ENCODE data around the gene PPIB. TPM values are rescaled to one million over a fixed set of nuclear protein-coding genes. Genes with fewer than 3 reads are reported as not detected.
"Not testable (repeated sequence)": the region's sequence is repeated elsewhere in the genome, so short reads cannot be mapped to it uniquely, and the experiment has no call there.

Gene PPIB
- total RNA-seq, 1 donor from 2014 or later = 121 TPM

DNA sequence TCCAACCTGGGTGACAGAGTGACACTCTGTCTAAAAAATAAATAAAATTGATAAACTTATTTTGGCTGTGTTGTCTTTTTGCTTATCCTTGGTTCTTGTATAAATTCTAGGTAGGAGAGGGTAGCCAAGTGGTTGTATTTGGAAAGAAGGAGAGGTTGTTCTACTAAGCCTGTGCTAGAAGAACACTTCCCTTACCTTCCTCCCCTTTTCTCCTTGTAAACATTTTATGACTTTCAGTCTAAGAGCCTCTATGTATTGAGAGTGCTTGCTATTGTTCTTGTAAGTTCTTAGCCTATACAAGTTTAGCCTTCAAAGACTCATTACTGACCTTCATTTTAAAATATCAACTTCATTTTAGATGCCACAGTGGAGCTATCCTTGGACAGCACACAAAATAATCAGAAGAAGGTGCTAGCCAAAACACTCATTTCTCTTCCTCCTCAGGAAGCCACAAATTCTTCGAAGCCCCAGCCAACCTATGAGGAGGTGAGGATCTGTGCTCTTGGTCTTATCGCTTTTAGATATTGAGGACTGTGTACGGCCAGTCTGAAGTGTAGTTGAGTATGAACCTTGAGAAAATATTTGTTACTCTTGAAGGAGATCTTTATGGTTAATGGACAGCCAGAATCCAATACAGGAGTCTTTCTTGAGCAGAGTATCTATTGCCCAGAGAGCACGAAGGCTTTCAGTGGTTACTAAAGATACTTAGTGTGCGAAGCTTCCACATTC lies 44.9 kb downstream of the PPIB start:
- intact Hi-C loops (cut with DNase I) = no loop called here
- DNase-seq (ENCODE audit: low spot score) = no peak

DNA sequence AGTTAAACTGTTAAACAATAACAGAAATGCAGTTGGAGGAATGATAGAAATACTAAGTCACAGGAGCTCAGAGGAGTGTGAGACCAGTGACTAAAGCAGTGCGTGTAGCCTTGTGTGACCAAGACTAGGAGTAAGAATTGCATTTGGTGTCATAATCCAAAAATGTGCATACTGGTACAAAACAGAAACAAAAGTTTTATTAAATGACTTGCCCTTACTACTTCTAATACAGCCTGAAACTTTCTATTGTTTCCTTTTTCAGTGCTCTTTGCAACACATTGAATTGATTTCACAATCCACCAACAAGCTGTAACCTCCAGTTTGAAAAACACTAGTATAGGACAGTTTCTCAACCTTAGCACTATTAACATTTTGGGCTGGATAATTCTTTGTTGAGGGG lies 49.9 kb downstream of the PPIB start:
- intact Hi-C loops (cut with DNase I) = no loop called here
- no peak for DNase-seq (ENCODE audit: low spot score)

DNA sequence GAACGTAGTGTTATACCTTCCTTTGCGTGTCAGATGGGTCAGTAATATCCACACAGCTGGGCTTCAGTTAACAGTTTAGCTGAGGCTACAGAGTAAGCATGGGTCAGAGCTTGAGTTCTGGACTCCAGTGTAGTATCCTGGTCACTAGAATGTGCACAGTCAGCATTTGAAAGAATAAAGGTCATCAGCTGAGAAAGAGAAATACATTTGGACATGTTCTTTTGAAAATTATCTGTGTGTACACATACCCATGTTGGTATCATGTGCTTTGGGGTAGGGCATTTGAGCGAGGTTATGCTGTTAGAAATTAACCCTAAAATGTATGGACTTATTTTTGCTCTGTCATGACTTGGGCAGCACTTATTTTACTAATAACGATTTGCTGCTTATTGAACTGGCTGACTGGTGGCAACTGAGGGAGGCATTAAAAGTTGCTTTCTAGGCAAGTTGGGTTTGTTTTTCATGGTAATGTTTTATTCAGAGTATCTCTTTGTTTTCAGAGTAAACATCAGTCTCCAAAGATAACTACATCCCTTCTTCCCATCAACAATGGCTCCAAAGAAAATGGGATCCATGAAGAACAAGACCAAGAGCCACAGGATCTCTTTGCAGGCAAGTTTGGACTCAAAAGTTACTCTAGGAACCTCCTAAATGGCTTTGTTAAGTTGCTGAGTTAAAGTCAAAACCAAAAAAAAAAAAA lies 50.6 kb downstream of the PPIB start:
- intact Hi-C loops (cut with DNase I) = no loop called here
- no peak for DNase-seq (ENCODE audit: low spot score)

DNA sequence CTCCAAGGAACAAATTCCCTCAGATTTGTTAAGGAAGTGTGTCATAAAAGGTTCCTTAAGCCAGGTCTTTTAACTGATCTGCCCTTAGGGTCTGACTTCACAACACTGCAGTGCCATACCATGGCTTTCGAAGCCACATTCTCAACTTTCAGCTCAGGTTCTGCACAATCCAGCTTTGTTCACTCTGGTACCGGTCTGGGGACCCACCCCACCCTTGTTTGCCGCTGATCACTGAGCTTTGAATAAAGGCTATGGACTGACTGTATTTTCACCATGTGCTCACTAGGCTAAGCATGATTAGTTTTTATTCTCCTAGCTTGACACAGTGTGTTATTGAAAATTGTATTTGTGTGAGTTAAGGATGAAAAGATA lies 51.2 kb downstream of the PPIB start:
- DNase-seq (ENCODE audit: low spot score) = no peak
- intact Hi-C loops (cut with DNase I) = no loop called here

DNA sequence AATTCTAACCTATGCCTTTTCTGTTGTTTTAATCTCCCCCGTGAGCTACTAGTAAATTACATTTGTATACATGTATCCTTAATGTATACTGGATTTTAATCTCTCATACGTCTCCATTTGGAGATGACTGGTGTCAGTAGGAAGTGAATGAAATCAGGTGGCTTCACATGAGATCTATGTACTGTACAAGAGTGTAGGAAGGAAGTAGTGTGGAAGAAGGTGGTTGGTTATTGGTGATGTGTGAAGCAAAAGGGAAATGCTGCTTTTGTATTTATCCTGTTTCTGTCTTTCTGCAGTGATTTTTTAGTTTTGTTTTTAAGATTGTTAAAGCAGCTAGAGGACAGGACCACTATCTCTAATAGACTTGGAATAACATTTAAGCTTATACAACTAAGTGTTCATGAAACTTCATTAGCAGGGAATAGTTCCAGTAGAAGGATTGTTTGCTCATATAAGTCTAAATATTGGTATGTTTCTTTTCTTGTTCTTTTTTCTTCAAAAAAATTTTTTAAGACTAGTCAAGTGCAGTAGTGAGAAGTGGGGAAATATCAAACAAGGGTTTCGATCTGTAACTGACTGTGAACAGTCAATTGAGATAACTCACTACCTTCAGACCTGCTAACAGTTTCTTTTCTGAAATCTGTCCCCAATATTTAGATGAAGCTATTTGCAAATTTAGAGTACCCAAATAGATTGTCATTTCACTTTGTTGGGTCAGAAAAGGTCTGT lies 51.7 kb downstream of the PPIB start:
- intact Hi-C loops (cut with DNase I) = no loop called here
- DNase-seq (ENCODE audit: low spot score) = no peak

DNA sequence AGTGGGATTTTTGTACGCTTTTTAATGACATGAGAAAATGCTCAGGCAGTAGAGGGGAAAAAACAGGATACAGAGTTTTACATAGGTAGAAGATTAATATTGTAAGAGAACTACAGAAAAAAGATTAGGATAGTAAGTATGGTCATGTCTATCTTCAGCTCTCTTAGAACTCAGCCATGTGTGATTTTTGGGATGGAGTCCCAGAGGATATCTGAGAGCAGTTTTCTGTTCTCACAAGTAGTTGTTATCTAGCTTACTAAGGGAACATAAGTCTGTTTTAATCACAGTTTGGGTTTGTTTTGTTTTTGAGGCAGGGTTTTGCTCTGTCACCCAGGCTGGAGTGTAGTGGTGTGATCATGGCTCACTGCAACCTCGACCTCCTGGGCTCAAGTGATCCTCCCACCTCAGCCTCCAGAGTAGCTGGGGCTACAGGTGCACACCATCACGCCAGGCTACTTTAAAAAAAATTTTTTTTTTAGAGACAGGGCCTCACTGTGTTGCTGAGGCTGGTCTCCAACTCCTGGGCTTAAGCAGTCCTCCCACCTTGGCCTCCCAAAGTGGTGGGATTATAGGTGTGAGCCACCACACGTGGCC lies 52.6 kb downstream of the PPIB start:
- DNase-seq (ENCODE audit: low spot score); intact Hi-C loops (cut with DNase I): not testable (repeated sequence)

DNA sequence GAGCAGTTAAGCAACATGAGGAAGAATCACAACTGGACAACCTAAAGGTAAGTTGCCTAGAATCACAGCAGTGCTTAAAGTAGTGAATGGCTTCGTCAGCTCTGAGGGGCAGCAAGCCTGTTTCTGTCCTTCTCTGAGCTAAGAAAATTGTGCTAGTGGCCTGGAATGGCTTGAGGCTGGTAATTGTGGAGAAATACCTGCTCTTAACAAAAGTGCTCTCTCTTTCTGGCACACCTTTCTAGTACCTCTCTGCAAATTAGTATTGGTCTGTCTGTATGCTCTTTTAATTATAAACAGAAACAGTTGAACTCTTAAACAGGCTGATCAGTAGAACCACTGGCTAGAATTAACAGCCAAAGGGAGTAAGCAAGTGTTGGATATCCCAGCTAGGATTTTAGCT lies 55.5 kb downstream of the PPIB start:
- intact Hi-C loops (cut with DNase I) = no loop called here
- no peak for DNase-seq (ENCODE audit: low spot score)

Other genes starting within 250 kb of the PPIB start
- 31.8 TPM for gene DAPK2, start 116.5 kb downstream of the PPIB start, total RNA-seq
- 46.9 TPM for gene CIAO2A, start 69.2 kb downstream of the PPIB start, total RNA-seq
- 111 TPM for gene SNX1, start 67.0 kb downstream of the PPIB start, total RNA-seq
- gene SNX22, start 11.3 kb downstream of the PPIB start, total RNA-seq = 1.5 TPM
- 8.3 TPM for gene CSNK1G1, start 193.2 kb upstream of the PPIB start, total RNA-seq
- gene PCLAF, start 218.4 kb upstream of the PPIB start, total RNA-seq = 0.19 TPM
- gene TRIP4, start 224.8 kb upstream of the PPIB start, total RNA-seq = 16.0 TPM